CD4-positive, alpha-beta memory T cell (primary cell): Measurements from ENCODE around the gene IRAK1. TPM values are rescaled to one million over a fixed set of nuclear protein-coding genes. Genes with fewer than 3 reads are reported as not detected.

Experiments used
- CTCF ChIA-PET: fragments of 350-600 bp; sonication (Branson Sonifier 250); formaldehyde crosslinking; loops from one replicate; lab custom pipeline; 2021; ENCODE audit warnings: inconsistent platforms; ENCODE audit not compliant: partially characterized antibody; lab: Charles Lee
- POLR2A ChIA-PET: fragments of 350-600 bp; sonication (Branson Sonifier 250); formaldehyde crosslinking; loops from one replicate; lab custom pipeline; 2021; ENCODE audit not compliant: partially characterized antibody; lab: Charles Lee
- DNase-seq, 5 donors: peaks; one replicate each; pipeline versions ENCODE4 v3.0.0 to v3.0.0-alpha.2; 2020 to 2022; ENCODE audit warnings: mixed read lengths in 1 of 5
- H3K27ac ChIP-seq: one replicate; pipeline ENCODE4 v1.7.0; 2013; ENCODE audit warnings: low read depth, low read length
- H3K27me3 ChIP-seq: 2 replicates; pipeline ENCODE4 v1.7.0; 2013; ENCODE audit warnings: mild to moderate bottlenecking, low read length, moderate library complexity; ENCODE audit not compliant: insufficient read depth
- H3K36me3 ChIP-seq: 2 replicates; pipeline ENCODE4 v1.7.0; 2013; ENCODE audit warnings: mild to moderate bottlenecking, low read length, moderate library complexity; ENCODE audit not compliant: insufficient read depth
- H3K4me1 ChIP-seq: 2 replicates; pipeline ENCODE4 v1.7.0; 2013; ENCODE audit warnings: mild to moderate bottlenecking, low read length, moderate library complexity; ENCODE audit not compliant: insufficient read depth
- H3K4me3 ChIP-seq, 2 donors: one replicate each; pipeline ENCODE4 v1.7.0; 2013; ENCODE audit warnings: low read length in 2 of 2, mild to moderate bottlenecking in 1 of 2
- H3K9me3 ChIP-seq, 2 donors: one replicate each; pipeline ENCODE4 v1.7.0; 2013; ENCODE audit warnings: low read length in 2 of 2, control low read depth in 1 of 2; ENCODE audit not compliant: control insufficient read depth in 1 of 2
- H3K27ac Mint-ChIP-seq, 7 donors: one replicate each; pipeline ENCODE4 v1.8.0; 2020 to 2021; ENCODE audit warnings: mixed read lengths in 7 of 7, mild to moderate bottlenecking in 6 of 7, inconsistent platforms in 3 of 7, moderate library complexity in 3 of 7
- H3K27me3 Mint-ChIP-seq, 2 donors: one replicate each; pipeline ENCODE4 v1.8.0; 2020 to 2021; ENCODE audit warnings: mixed read lengths in 2 of 2
- H3K36me3 Mint-ChIP-seq, 2 donors: one replicate each; pipeline ENCODE4 v1.8.0; 2020 to 2021; ENCODE audit warnings: mixed read lengths in 2 of 2, inconsistent platforms in 1 of 2, mild to moderate bottlenecking in 1 of 2
- H3K4me1 Mint-ChIP-seq, 4 donors: one replicate each; pipeline ENCODE4 v1.8.0; 2020 to 2021; ENCODE audit warnings: mixed read lengths in 4 of 4, mild to moderate bottlenecking in 1 of 4
- H3K4me3 Mint-ChIP-seq, 8 donors: one replicate each; pipeline ENCODE4 v1.8.0; 2020 to 2021; ENCODE audit warnings: mixed read lengths in 8 of 8, mild to moderate bottlenecking in 7 of 8, moderate library complexity in 6 of 8, inconsistent platforms in 3 of 8
- H3K9me3 Mint-ChIP-seq, 8 donors: one replicate each; pipeline ENCODE4 v1.8.0; 2020 to 2021; ENCODE audit warnings: mixed read lengths in 8 of 8, mild to moderate bottlenecking in 5 of 8, inconsistent platforms in 3 of 8, moderate library complexity in 1 of 8
- intact Hi-C: fragments of 100-400 bp; cut with micrococcal nuclease; formaldehyde crosslinking; loops from one replicate; pipeline ENCODE4 v1.15.1; 2023
- polyA plus RNA-seq, 2 donors: library from polyadenylated mRNA; unstranded; fragments of 300-500 nt; fragmentation: Illumina TruSeq; gene quantifications; one replicate each; pipeline ENCODE4 v1.2.3, GENCODE V29; 2021
- total RNA-seq, 2 experiments: library from RNA; stranded (reverse); gene quantifications; one replicate each; pipeline ENCODE4 v1.2.3, GENCODE V29; 2021

The IRAK1 gene
- total and polyA plus RNA-seq, 4 experiments from 2014 or later, result 38.1 to 74.5 (median 65.7) TPM

GRCh38 chrX:153966841-153967535 lies 52.7 kb downstream of the IRAK1 start:
- Mint-ChIP-seq H3K4me1 (peaks cover 13 to 44% (median 29%) of the 10 kb centered on the region in 4 donors), H3K36me3 (peaks cover 16 to 18% of the 10 kb centered on the region in 2 donors), H3K9me3 (no peaks in the 10 kb centered on the region), H3K27ac (peak overlapping the region; percentile 94 to 99 (median 96)), H3K4me3 (peak overlapping the region; percentile 92 to 100 (median 100)), H3K27me3 (peaks cover 0 to 1% of the 10 kb centered on the region in 2 donors)
- H3K27me3 ChIP-seq, result no peaks in the 10 kb centered on the region
- peak overlapping the region; percentile 24 to 90 for H3K4me3 ChIP-seq
- intact Hi-C loops, result no loop called here
- peak in 1 of 5 donors; percentile 74 for DNase-seq
- POLR2A ChIA-PET, result interaction anchor here (0.9 to 10.3 kb wide), 13 partner anchors 13 to 431 kb away, joined by 3 to 176 read pairs (median 5); partner anchors contain the start of genes ARHGAP4, AVPR2, IDH3G and IRAK1
- CTCF ChIA-PET, result interaction anchor here (1.0 to 6.1 kb wide), 7 partner anchors 14 to 407 kb away, joined by 3 to 31 read pairs (median 12); partner anchors contain the start of genes ARHGAP4 and PLXNB3
- peak overlapping the region; percentile 99 for H3K27ac ChIP-seq
- peaks cover 22% of the 10 kb centered on the region for H3K36me3 ChIP-seq
- H3K4me1 ChIP-seq, result peaks cover 44% of the 10 kb centered on the region
- H3K9me3 ChIP-seq, result no peaks in the 10 kb centered on the region

DNA sequence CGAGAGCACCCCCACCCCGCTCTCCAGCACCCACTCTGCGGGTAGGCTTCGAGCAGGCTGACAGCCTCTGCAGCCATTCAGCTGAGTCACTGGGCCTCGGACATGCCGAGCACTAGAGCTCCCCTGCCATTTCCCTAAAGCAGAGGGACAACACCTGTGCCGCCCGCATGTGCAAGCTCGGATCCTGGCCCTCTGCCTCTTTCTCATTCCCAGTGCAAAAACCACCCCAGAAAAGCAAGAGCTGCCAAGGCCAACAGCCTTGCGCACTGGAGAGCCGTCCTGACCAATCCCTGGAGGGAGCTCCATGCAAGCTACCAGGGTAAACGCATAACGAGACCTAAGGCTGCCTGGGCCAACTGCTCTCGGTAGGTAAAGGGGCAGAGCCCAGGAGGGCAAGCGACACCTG lies 53.4 kb downstream of the IRAK1 start:
- Histone ChIP-seq H3K4me3 (no peak overlapping the region), H3K4me1 (peaks cover 44% of the 10 kb centered on the region), H3K9me3 (no peaks in the 10 kb centered on the region), H3K27me3 (no peaks in the 10 kb centered on the region), H3K36me3 (peaks cover 29% of the 10 kb centered on the region), H3K27ac (peak overlapping the region; percentile 99)
- ChIA-PET POLR2A (interaction anchor here (0.6 to 10.3 kb wide), 12 partner anchors 12 to 432 kb away, joined by 3 to 176 read pairs (median 5); partner anchors contain the start of genes ARHGAP4, AVPR2, IDH3G and RPL10), CTCF (interaction anchor here (0.6 to 6.1 kb wide), 7 partner anchors 13 to 407 kb away, joined by 3 to 31 read pairs (median 12); partner anchors contain the start of genes ARHGAP4 and PLXNB3)
- Mint-ChIP-seq H3K4me3 (peak overlapping the region in 7 of 8 donors; percentile 21 to 100 (median 100)), H3K27ac (peak overlapping the region in 5 of 7 donors; percentile 94 to 98 (median 95)), H3K9me3 (no peaks in the 10 kb centered on the region), H3K27me3 (no peaks in the 10 kb centered on the region), H3K36me3 (peaks cover 14 to 21% of the 10 kb centered on the region in 2 donors), H3K4me1 (peaks cover 13 to 44% (median 27%) of the 10 kb centered on the region in 4 donors)
- DNase-seq, result no peak
- intact Hi-C loops, result no loop called here

DNA sequence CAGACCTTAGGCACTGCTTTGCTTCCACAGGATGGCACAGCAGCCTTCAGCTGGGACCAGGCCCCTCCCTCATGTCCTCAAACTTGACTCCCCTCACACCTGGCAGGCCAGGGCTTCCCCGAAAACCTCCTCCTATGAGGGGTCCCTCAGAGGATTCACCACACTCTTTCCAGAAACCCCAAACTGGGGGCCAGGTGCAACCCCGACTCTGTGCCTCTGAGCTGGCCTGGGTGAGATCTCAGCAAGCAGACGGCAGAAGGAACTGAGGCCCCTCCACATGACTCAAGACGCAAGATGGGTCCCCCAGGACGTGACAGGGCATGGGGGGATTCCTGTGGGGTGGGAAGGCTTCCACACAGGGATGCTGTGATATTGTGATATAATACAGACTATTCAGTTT lies 54.3 kb downstream of the IRAK1 start:
- intact Hi-C loops, result no loop called here
- no peaks in the 10 kb centered on the region for H3K27me3 Mint-ChIP-seq
- H3K4me3 Mint-ChIP-seq, result peak overlapping the region in 2 of 8 donors; percentile 13 to 44
- ChIA-PET CTCF (interaction anchor here (2.5 kb wide), 1 partner anchor 18 kb away, joined by 6 read pairs; no protein-coding TSS in a partner anchor), POLR2A (interaction anchor here (10.3 kb wide), 1 partner anchor 40 kb away, joined by 176 read pairs; the partner anchor contains the start of gene ARHGAP4)
- peaks cover 13 to 44% (median 27%) of the 10 kb centered on the region in 4 donors for H3K4me1 Mint-ChIP-seq
- H3K4me1 ChIP-seq, result peaks cover 44% of the 10 kb centered on the region
- peak in 1 of 5 donors; percentile 3 for DNase-seq
- H3K9me3 Mint-ChIP-seq, result no peaks in the 10 kb centered on the region
- peaks cover 17 to 29% of the 10 kb centered on the region in 2 donors for H3K36me3 Mint-ChIP-seq
- H3K27ac Mint-ChIP-seq, result peak overlapping the region in 4 of 7 donors; percentile 36 to 97 (median 61)
- no peaks in the 10 kb centered on the region for H3K27me3 ChIP-seq
- H3K9me3 ChIP-seq, result no peaks in the 10 kb centered on the region
- H3K4me3 ChIP-seq, result no peak overlapping the region
- no peak overlapping the region for H3K27ac ChIP-seq
- peaks cover 34% of the 10 kb centered on the region for H3K36me3 ChIP-seq

DNA sequence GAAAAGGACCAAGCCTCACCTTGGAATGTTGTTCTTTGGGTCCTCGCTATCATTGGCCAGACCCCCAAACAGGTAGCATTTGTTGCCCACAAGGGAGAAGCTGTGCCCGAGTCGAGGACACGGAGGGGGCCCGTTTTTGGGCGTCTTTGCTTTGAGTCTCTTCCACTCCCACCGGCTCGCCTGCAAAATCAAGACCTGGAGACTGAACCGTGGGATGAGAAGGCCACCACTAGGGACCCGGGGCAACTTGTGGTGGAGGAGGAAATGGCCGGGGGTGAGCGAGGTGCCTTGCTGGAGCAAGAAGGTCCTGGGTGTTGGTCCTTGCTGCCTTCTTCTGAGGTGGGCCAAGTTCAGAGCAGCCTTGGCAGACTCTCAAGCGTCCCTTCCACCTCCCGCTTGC lies 55.6 kb downstream of the IRAK1 start:
- H3K4me3 ChIP-seq, result no peak overlapping the region
- H3K4me3 Mint-ChIP-seq, result no peak overlapping the region
- no peak overlapping the region for H3K27ac ChIP-seq
- no peaks in the 10 kb centered on the region for H3K27me3 ChIP-seq
- POLR2A ChIA-PET, result no interaction called here
- no peaks in the 10 kb centered on the region for H3K27me3 Mint-ChIP-seq
- H3K36me3 ChIP-seq, result peaks cover 43% of the 10 kb centered on the region
- peaks cover 44% of the 10 kb centered on the region for H3K4me1 ChIP-seq
- no peaks in the 10 kb centered on the region for H3K9me3 Mint-ChIP-seq
- no peaks in the 10 kb centered on the region for H3K9me3 ChIP-seq
- peaks cover 13 to 39% (median 27%) of the 10 kb centered on the region in 4 donors for H3K4me1 Mint-ChIP-seq
- peak in 1 of 5 donors; percentile 14 for DNase-seq
- CTCF ChIA-PET, result interaction anchor here (2.5 kb wide), 1 partner anchor 17 kb away, joined by 6 read pairs; no protein-coding TSS in a partner anchor
- peaks cover 19 to 39% of the 10 kb centered on the region in 2 donors for H3K36me3 Mint-ChIP-seq
- intact Hi-C loops, result no loop called here
- no peak overlapping the region for H3K27ac Mint-ChIP-seq

DNA sequence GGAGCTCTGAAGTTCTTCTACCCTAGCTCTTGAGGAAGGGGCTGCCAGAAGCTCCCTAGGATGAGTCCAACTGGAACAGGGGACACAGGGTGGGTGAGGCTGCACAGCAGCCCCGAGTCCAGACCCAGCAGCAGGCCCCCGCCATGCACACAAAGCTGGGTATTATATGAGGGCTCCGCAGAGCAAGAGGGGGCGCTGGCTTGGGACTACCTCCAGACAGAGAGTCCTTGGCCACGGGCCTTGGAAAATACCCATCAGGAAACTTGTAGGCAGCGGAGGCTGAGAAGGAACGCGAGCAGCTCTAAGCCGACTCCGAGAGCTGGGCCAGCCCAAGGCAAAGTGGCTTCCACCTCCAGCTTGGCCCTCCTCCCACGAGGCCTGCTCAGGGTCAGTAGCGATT lies 56.2 kb downstream of the IRAK1 start:
- intact Hi-C loops, result no loop called here
- H3K9me3 Mint-ChIP-seq, result no peaks in the 10 kb centered on the region
- no peak overlapping the region for H3K27ac Mint-ChIP-seq
- peaks cover 13 to 37% (median 25%) of the 10 kb centered on the region in 4 donors for H3K4me1 Mint-ChIP-seq
- DNase-seq, result no peak
- H3K36me3 Mint-ChIP-seq, result peaks cover 19 to 39% of the 10 kb centered on the region in 2 donors
- Histone ChIP-seq H3K4me1 (peaks cover 39% of the 10 kb centered on the region), H3K36me3 (peaks cover 48% of the 10 kb centered on the region), H3K27ac (no peak overlapping the region), H3K4me3 (no peak overlapping the region), H3K9me3 (no peaks in the 10 kb centered on the region), H3K27me3 (no peaks in the 10 kb centered on the region)
- ChIA-PET POLR2A (no interaction called here), CTCF (interaction anchor here (0.6 to 2.5 kb wide), 2 partner anchors 17 to 208 kb away, joined by 3 to 6 read pairs; no protein-coding TSS in a partner anchor)
- no peak overlapping the region for H3K4me3 Mint-ChIP-seq
- H3K27me3 Mint-ChIP-seq, result no peaks in the 10 kb centered on the region

DNA sequence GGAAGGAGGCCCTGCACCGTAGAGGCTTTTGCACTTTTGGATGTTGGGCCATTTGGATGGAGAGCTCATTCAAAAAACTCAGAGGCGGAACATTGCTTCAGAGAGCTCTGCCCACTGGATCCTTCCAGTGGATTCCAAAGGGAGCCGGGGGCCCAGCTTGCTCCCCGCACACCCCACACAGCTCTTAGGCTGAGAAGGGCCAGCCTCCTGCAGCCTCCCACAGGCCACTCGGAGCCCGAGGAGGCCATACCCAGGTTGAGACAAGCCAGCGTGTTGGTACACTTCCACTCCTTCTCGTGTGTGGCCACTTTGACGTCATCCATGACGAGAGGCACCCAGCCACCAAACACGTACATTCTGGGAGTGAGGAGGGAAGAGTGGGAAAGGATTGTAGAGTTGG lies 58.4 kb downstream of the IRAK1 start:
- peak overlapping the region in 1 of 7 donors; percentile 37 for H3K27ac Mint-ChIP-seq
- Histone ChIP-seq H3K4me3 (no peak overlapping the region), H3K9me3 (no peaks in the 10 kb centered on the region), H3K27me3 (no peaks in the 10 kb centered on the region), H3K36me3 (peaks cover 68% of the 10 kb centered on the region), H3K4me1 (peaks cover 18% of the 10 kb centered on the region), H3K27ac (no peak overlapping the region)
- intact Hi-C loops, result no loop called here
- H3K9me3 Mint-ChIP-seq, result no peaks in the 10 kb centered on the region
- ChIA-PET POLR2A (interaction anchor here (2.2 kb wide), 1 partner anchor 10 kb away, joined by 7 read pairs; the partner anchor contains the start of gene HCFC1), CTCF (interaction anchor here (1.4 kb wide), 1 partner anchor 14 kb away, joined by 5 read pairs; no protein-coding TSS in a partner anchor)
- H3K4me1 Mint-ChIP-seq, result peaks cover 2 to 15% (median 8%) of the 10 kb centered on the region in 4 donors
- H3K4me3 Mint-ChIP-seq, result no peak overlapping the region
- H3K36me3 Mint-ChIP-seq, result peaks cover 26 to 51% of the 10 kb centered on the region in 2 donors
- H3K27me3 Mint-ChIP-seq, result no peaks in the 10 kb centered on the region
- no peak for DNase-seq
